ENCODE data around the gene C1QA.

Gene C1QA

DNA sequence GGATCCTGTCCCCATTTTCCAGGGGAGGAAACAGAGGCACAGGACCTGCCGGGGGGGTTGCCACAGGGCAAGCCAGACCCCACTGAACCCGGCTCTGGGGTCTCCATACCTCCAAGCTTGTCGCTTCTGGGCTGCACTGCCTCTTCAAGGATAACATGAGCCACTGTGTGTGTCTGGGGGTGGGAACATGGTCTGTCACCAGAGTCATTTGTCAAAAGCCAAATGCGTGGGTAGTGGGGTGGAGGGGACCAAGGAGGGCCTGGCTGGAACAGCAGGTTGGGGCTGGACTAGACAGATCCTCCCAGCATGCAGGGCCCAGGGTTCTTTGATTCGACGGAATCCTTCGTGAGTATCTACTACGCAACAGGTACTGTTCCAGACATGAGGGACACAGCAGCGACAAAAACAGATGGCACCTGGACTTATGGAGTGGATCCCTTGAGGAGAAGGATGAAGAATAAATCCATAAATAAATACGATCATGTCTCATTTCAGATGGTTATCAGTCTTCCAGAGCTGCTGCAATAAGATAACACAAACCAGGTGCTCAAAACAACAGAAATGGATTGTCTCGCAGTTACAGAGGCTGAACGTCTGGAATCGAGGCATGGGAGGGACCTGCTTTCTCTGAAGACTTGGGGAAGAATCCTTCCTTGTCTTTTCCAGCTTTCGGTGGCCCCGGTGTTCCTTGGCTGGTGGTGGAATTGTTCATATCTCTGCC lies 45.3 kb downstream of the C1QA start:
- TF ChIP-seq, protein P1, sequence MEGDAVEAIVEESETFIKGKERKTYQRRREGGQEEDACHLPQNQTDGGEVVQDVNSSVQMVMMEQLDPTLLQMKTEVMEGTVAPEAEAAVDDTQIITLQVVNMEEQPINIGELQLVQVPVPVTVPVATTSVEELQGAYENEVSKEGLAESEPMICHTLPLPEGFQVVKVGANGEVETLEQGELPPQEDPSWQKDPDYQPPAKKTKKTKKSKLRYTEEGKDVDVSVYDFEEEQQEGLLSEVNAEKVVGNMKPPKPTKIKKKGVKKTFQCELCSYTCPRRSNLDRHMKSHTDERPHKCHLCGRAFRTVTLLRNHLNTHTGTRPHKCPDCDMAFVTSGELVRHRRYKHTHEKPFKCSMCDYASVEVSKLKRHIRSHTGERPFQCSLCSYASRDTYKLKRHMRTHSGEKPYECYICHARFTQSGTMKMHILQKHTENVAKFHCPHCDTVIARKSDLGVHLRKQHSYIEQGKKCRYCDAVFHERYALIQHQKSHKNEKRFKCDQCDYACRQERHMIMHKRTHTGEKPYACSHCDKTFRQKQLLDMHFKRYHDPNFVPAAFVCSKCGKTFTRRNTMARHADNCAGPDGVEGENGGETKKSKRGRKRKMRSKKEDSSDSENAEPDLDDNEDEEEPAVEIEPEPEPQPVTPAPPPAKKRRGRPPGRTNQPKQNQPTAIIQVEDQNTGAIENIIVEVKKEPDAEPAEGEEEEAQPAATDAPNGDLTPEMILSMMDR (IDR thresholded peaks at IDR 0.05): no peak

DNA sequence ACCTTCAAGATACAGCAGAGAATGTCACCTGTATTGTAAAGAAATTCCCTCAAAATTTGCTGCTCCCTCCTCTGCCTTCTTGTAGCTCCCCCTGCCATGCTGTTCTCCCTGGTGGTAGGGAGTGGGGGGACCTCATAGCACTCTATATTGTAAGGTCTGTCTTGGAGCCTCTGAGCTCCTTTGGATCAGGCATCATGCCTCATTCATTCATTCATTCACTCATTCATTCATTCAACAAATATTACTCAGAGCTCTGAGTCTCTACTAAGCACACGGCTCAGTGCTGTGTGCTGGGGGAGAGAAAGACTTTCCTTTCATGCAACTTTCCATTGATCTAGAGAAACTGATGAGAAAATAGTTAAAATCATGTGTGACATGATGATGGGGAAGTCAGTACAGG lies 47.1 kb downstream of the C1QA start:
- TF ChIP-seq, protein P1 (IDR thresholded peaks at IDR 0.05): no peak

DNA sequence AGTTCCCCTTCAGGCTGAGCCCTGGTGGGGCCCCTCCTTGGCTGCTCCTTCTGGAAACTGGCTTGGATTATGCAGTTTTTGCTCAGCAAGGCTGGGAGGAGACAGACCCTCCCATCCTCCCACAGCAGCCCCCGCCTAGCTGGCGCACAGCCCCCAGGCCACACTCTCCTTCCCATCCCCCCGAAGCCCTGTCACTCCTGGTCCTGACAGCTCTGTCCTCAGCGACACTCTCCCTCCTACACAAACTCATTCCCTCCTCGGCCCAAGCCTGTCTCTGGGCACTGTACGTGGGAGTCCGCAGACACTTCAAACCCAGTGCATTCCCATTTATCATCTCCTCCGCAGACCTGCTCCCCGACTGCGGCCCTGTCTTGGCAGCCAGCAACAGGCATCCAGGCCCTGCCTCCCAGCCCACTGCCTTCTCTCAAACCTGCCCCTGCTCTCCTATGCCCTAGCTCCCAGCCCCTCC lies 49.2 kb downstream of the C1QA start:
- TF ChIP-seq, protein P1 (IDR thresholded peaks at IDR 0.05): no peak

DNA sequence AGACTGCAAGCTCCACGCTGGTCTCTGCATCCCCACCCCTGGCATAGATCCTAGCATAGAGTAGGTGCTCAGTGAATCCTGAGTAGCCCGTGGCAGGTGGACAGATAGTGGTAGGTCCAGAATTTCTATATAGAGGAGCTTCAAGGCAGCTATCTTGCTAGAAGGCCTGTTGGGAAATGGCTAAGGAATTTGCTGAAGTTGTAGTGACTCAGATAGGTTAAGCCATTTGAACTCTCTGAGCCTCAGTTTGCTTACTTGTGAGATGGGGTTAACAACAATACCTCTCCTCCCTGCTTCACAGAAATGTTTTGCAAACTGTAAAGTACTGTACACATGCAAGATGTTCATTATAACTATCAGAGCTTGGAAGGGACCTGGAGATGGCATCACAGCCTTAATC lies 50.8 kb downstream of the C1QA start:
- TF ChIP-seq, protein P1 (IDR thresholded peaks at IDR 0.05): no peak

DNA sequence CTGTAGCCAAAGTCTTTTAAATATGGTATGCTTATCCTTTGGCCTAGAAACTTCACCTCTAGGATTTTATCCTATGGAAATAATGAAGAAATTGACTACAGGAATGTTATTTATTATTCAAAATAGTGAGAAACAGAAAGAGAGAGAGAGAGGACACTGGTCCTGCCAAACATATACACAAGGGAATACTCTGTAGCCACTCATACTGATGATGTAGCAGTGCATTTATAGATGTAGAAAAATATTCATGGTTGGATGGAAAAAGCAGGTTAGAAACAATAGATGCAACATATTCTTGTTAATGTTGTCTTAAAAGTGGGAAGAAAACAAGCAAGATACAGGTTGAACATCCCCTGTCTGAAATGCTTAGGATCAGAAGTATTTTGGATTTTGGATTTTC lies 52.0 kb downstream of the C1QA start:
- TF ChIP-seq, protein P1 (IDR thresholded peaks at IDR 0.05): no peak

Data from LNCAP (cell line).